OCI-LY3 (cell line): ENCODE data around the gene TMPRSS2.
"Not testable (repeated sequence)": the region's sequence is repeated elsewhere in the genome, so short reads cannot be mapped to it uniquely, and the experiment has no call there.

Source experiments
- H2AFZ ChIP-seq: fragments of 200-600, 300-600 bp; shearing (Covaris generic); 2 replicates; pipeline ENCODE4 v1.6.0; 2014; ENCODE audit warnings: antibody characterized with exemption, low read depth, low read length
- H3K27ac ChIP-seq: fragments of 200-600, 300-600 bp; sonication (generic); 2 replicates; pipeline ENCODE4 v1.5.1; 2014; ENCODE audit warnings: mild to moderate bottlenecking, low read length, moderate library complexity, mixed read lengths
- H3K27me3 ChIP-seq: fragments of 200-600, 300-600 bp; sonication (generic); 2 replicates; pipeline ENCODE4 v1.6.1; 2014; ENCODE audit warnings: low read depth, low read length, mixed read lengths
- H3K36me3 ChIP-seq: fragments of 200-600, 300-600 bp; sonication (generic); replicated peaks from 2 replicates; pipeline ENCODE3; 2014; ENCODE audit warnings: low read depth, low read length, mixed read lengths
- H3K4me1 ChIP-seq: fragments of 300-600, 200-600 bp; sonication (generic); 2 replicates; pipeline ENCODE4 v1.6.1; 2014; ENCODE audit warnings: low read length, mixed read lengths
- H3K4me2 ChIP-seq: fragments of 200-600, 300-600 bp; sonication (generic); 2 replicates; pipeline ENCODE4 v1.6.1; 2014; ENCODE audit warnings: low read length, mixed read lengths
- H3K4me3 ChIP-seq: fragments of 300-600, 200-600 bp; sonication (generic); 2 replicates; pipeline ENCODE4 v1.5.1; 2014; ENCODE audit warnings: antibody characterized with exemption, mild to moderate bottlenecking, low read length, moderate library complexity
- H3K79me2 ChIP-seq: fragments of 300-600, 200-600 bp; shearing (Covaris generic); 2 replicates; pipeline ENCODE4 v1.6.1; 2014; ENCODE audit warnings: mild to moderate bottlenecking, low read length, mixed read lengths
- H3K9ac ChIP-seq: fragments of 300-600, 200-600 bp; shearing (Covaris generic); 2 replicates; pipeline ENCODE4 v1.6.0; 2014; ENCODE audit warnings: mild to moderate bottlenecking, low read length, moderate library complexity
- H3K9me3 ChIP-seq: fragments of 200-600, 300-600 bp; shearing (Covaris generic); 2 replicates; pipeline ENCODE4 v1.6.1; 2014; ENCODE audit warnings: low read length, mixed read lengths; ENCODE audit not compliant: insufficient read depth
- H4K20me1 ChIP-seq: fragments of 200-600, 300-600 bp; sonication (generic); 2 replicates; pipeline ENCODE4 v1.6.1; 2016; ENCODE audit warnings: low read length, mixed read lengths; ENCODE audit not compliant: insufficient read depth
- CTCF ChIP-seq: fragments of 200-600, 300-600 bp; sonication (generic); IDR thresholded peaks from 2 replicates; pipeline ENCODE4 v1.5.1; 2014; ENCODE audit warnings: antibody characterized with exemption, low read length, low read depth
- EZH2phosphoT487 ChIP-seq: fragments of 200-600 bp; shearing (Covaris generic); IDR thresholded peaks from 2 replicates; pipeline ENCODE4 v1.6.1; 2018; ENCODE audit warnings: antibody characterized with exemption, mixed run types, low read depth

Gene TMPRSS2

GRCh38 chr21:41418393-41418792 is 89.6 kb downstream of the TMPRSS2 start:
- Histone ChIP-seq H2AFZ (no peak overlapping the region), H3K9ac (no peak overlapping the region), H3K4me1 (peaks cover 11% of the 10 kb centered on the region), H4K20me1 (no peaks in the 10 kb centered on the region), H3K4me2 (no peak overlapping the region), H3K27me3 (no peaks in the 10 kb centered on the region), H3K36me3 (no peaks in the 10 kb centered on the region), H3K9me3 (no peaks in the 10 kb centered on the region), H3K4me3 (no peak overlapping the region), H3K79me2 (no peaks in the 10 kb centered on the region), H3K27ac (no peak overlapping the region)
- TF ChIP-seq EZH2phosphoT487 = no peak
- no peak for TF ChIP-seq CTCF

GRCh38 chr21:41417505-41417904 is 90.5 kb downstream of the TMPRSS2 start:
- H2AFZ ChIP-seq, H4K20me1 ChIP-seq: not testable (repeated sequence)

More at GRCh38 chr21:41417505-41417904, 90.5 kb downstream of the TMPRSS2 start:
- not testable (repeated sequence) for H3K4me1 ChIP-seq, H3K27me3 ChIP-seq, H3K9me3 ChIP-seq, H3K4me3 ChIP-seq, H3K79me2 ChIP-seq, H3K9ac ChIP-seq, H3K27ac ChIP-seq, H3K4me2 ChIP-seq, H3K36me3 ChIP-seq
